Activated CD4-positive, alpha-beta memory T cell treated with anti-CD3 and anti-CD28 coated beads, Interleukin-2, amount 10 ng/mL, durations not matched to agents 7 days and 5 days (primary cell): ENCODE data around the gene HOXB2. TPM values are rescaled to one million over a fixed set of nuclear protein-coding genes. Genes with fewer than 3 reads are reported as not detected.
"Not testable (repeated sequence)": the region's sequence is repeated elsewhere in the genome, so short reads cannot be mapped to it uniquely, and the experiment has no call there.

Experiments
- CTCF ChIA-PET: fragments of 350-600 bp; sonication (Branson Sonifier 250); formaldehyde crosslinking; loops from one replicate; lab custom pipeline; 2021; ENCODE audit warnings: antibody characterized with exemption, inconsistent platforms; lab: Charles Lee
- POLR2A ChIA-PET: fragments of 350-600 bp; sonication (Branson Sonifier 250); formaldehyde crosslinking; loops from one replicate; lab custom pipeline; 2021; ENCODE audit warnings: antibody characterized with exemption; lab: Charles Lee
- DNase-seq: peaks from one replicate; pipeline ENCODE4 v3.0.0-alpha.2; 2020
- H3K27ac Mint-ChIP-seq: one replicate; pipeline ENCODE4 v1.8.0; 2021; ENCODE audit warnings: mild to moderate bottlenecking, mixed read lengths
- H3K27me3 Mint-ChIP-seq: one replicate; pipeline ENCODE4 v1.8.0; 2021; ENCODE audit warnings: mixed read lengths
- H3K36me3 Mint-ChIP-seq: one replicate; pipeline ENCODE4 v1.8.0; 2021; ENCODE audit warnings: low read depth, mixed read lengths
- H3K4me1 Mint-ChIP-seq: one replicate; pipeline ENCODE4 v1.8.0; 2021; ENCODE audit warnings: mixed read lengths
- H3K4me3 Mint-ChIP-seq: one replicate; pipeline ENCODE4 v1.8.0; 2021; ENCODE audit warnings: mild to moderate bottlenecking, mixed read lengths
- H3K9me3 Mint-ChIP-seq: one replicate; pipeline ENCODE4 v1.8.0; 2021; ENCODE audit warnings: mixed read lengths
- total RNA-seq, 2 experiments: library from RNA; stranded (reverse); gene quantifications; one replicate each; pipeline ENCODE4 v1.2.3, GENCODE V29; 2021

The HOXB2 gene
- total RNA-seq, 2 experiments from 2014 or later, result 20.3 to 20.9 TPM

DNA sequence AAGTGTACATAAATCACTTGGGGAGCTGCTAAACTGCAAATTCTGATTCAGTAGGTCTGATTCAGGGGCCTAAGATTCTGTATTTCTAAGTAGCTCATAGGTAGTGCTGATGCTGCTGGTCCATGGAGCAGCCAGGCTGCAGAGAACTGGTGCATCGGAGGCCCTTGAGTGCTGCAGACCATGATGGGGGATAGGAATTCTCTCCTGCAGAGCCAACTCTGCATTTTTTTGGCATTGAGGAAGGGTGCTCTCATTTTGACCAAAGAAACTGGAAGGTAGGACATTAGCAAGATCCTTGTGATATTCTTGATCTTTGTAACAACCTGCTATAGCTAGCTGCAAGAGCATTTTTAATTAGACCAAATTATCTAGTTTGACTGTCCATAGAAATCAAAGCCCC lies 4.7 kb downstream of the HOXB2 start:
- no peak for DNase-seq
- Mint-ChIP-seq H3K36me3 (peaks cover 19% of the 10 kb centered on the region), H3K9me3 (no peaks in the 10 kb centered on the region), H3K4me3 (no peak overlapping the region), H3K27me3 (peaks cover 34% of the 10 kb centered on the region), H3K4me1 (peaks cover 27% of the 10 kb centered on the region), H3K27ac (no peak overlapping the region)
- ChIA-PET CTCF (interaction anchor here (1.3 to 4.6 kb wide), 4 partner anchors 29 to 189 kb away, joined by 4 to 24 read pairs (median 7); no protein-coding TSS in a partner anchor), POLR2A (interaction anchor here (1.0 to 2.4 kb wide), 4 partner anchors 9 to 48 kb away, joined by 3 to 10 read pairs (median 4); no protein-coding TSS in a partner anchor)

DNA sequence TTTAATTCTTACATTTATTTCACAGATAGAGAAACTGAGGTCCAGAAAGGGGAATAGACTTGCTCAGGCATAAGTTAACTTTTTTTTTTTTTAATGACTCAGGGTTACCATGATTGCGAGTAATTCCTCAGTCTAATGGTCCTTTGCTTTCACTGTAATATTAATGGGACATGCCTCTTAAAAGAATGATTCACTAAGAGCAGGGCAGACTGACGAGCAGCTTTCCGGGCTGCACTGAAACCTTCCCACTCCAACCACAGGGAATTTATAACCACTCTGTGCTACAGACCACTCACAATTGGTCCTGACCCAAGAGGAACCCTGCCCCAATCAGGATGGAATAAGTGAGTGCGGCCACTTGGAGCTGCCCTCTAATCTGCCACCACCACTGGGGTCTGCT lies 5.7 kb downstream of the HOXB2 start:
- POLR2A ChIA-PET, result interaction anchor here (2.4 kb wide), 1 partner anchor 46 kb away, joined by 10 read pairs; no protein-coding TSS in a partner anchor

DNA sequence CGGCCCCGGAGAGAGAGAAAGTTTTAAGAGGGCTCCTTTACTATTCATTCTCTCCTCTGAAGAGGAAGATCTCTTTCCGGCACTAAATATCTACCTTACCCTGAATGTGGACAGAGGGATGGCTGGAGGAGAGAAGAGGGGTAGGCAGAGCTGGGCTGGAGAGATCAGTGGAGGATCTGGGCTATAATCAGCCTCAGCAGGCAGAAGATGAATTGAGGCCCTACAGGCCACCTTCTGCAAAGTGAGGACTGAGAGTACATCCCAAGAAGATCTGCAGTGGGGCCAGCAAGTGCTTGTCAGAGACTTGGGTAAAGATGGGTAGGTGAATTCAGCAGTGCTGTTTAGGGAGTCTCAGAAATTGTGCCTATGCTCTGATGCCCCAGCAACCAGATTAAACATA lies 7.6 kb downstream of the HOXB2 start:
- no peak overlapping the region for H3K4me3 Mint-ChIP-seq
- peaks cover 9% of the 10 kb centered on the region for H3K36me3 Mint-ChIP-seq
- DNase-seq, result no peak
- peaks cover 18% of the 10 kb centered on the region for H3K4me1 Mint-ChIP-seq
- CTCF ChIA-PET, result interaction anchor here (0.6 kb wide), 1 partner anchor 26 kb away, joined by 3 read pairs; no protein-coding TSS in a partner anchor
- POLR2A ChIA-PET, result no interaction called here
- H3K27me3 Mint-ChIP-seq, result peaks cover 25% of the 10 kb centered on the region
- no peaks in the 10 kb centered on the region for H3K9me3 Mint-ChIP-seq
- H3K27ac Mint-ChIP-seq, result no peak overlapping the region

More for the DNA sequence above, 5.7 kb downstream of the HOXB2 start:
- no peak for DNase-seq
- Mint-ChIP-seq H3K4me1 (peaks cover 23% of the 10 kb centered on the region), H3K27ac (no peak overlapping the region), H3K27me3 (peaks cover 32% of the 10 kb centered on the region), H3K36me3 (peaks cover 19% of the 10 kb centered on the region), H3K4me3 (no peak overlapping the region), H3K9me3 (no peaks in the 10 kb centered on the region)
- CTCF ChIA-PET, result interaction anchor here (0.7 to 4.6 kb wide), 4 partner anchors 46 to 408 kb away, joined by 3 to 24 read pairs (median 5); no protein-coding TSS in a partner anchor

DNA sequence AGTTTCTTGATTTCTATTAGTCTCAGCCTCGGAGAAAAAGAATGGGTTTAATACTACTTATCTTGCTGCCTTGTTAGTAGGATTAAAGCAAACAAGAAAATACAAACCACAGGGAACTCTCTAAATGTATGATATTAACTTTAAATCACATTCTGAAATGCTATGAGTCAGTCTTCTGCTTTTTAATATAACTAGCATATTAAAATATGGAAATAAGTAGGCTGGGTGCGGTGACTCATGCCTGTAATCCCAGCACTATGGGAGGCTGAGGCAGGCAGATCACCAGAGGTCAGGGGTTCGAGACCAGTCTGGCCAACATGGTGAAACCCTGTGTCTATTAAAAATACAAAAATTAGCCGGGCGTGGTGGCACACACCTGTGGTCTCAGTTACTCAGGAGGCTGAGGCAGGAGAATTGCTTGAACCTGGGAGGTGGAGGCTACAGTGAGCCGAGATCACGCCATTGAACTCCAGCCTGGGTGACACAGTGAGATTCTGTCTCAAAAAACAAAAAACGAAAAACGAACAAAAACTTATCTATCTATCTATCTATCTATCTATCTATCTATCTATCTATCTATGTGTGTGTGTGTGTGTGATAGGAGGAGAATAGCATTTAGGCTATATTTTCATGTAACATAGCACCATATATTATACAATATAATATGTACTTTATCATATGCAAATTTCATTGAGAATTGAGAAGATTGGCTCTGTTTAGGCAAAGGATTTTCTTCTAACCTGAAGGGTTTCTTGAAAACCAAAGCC lies 8.9 kb downstream of the HOXB2 start:
- H3K27ac Mint-ChIP-seq, H3K36me3 Mint-ChIP-seq, DNase-seq, H3K4me3 Mint-ChIP-seq, H3K9me3 Mint-ChIP-seq, H3K4me1 Mint-ChIP-seq: not testable (repeated sequence)
- ChIA-PET CTCF (interaction anchor here (0.7 to 0.9 kb wide), 4 partner anchors 12 to 189 kb away, joined by 3 to 4 read pairs (median 4); no protein-coding TSS in a partner anchor), POLR2A (interaction anchor here (0.6 kb wide), 1 partner anchor 73 kb away, joined by 4 read pairs; no protein-coding TSS in a partner anchor)
- H3K27me3 Mint-ChIP-seq, result peaks cover 24% of the 10 kb centered on the region

DNA sequence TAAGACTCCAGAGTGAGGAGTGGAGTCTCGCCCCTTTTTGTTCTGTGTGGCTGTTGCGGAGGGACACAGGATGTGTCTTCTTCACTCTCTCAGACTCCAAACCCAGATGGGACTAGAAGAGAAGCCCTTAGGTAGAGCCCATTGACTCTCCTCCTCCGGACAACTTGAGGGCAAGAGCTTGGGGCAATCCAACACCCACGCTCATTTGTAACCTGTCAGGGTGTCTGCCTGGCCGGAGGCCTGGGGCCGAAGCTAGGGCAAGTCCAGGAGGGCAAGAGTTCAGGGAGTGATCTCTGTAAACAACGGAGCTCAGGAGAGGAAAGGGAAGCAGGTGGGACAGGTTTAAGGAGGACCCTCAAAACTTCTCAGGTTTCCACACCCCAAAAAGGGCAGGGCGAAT lies 12.6 kb downstream of the HOXB2 start:
- no peak overlapping the region for H3K27ac Mint-ChIP-seq
- H3K9me3 Mint-ChIP-seq, result no peaks in the 10 kb centered on the region
- ChIA-PET CTCF (interaction anchor here (0.5 to 1.3 kb wide), 2 partner anchors 40 to 181 kb away, joined by 3 to 4 read pairs; no protein-coding TSS in a partner anchor), POLR2A (interaction anchor here (1.1 to 1.3 kb wide), 2 partner anchors 16 to 27 kb away, joined by 3 read pairs; no protein-coding TSS in a partner anchor)
- H3K4me3 Mint-ChIP-seq, result no peak overlapping the region
- H3K4me1 Mint-ChIP-seq, result no peaks in the 10 kb centered on the region
- H3K27me3 Mint-ChIP-seq, result peaks cover 20% of the 10 kb centered on the region
- H3K36me3 Mint-ChIP-seq, result no peaks in the 10 kb centered on the region
- DNase-seq, result no peak

DNA sequence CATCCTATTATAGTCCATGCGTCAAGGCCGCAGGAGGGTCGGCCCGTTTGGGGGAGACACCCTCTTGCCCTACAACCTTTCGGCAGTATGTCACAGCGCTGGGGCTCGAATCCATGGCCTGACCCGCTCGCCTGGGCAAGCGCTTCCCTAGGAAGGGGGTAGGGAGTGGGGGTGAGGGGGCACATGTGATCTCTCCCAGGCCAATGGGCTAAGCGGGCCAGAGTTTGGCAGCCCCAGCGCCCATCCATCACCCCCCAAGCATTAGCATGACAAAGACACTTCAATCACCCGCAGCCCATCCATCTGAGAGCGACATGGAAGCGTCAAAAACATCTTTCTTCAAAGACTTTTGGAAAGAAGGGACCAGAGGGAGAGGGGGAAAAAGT lies 14.0 kb downstream of the HOXB2 start, which contains the start of gene HOXB1:
Gene HOXB1 (minus strand): TSS at position 125 of the 386 bp plus-strand sequence. CDS start 107 bp downstream, at position 18.
- Mint-ChIP-seq H3K4me1 (no peaks in the 10 kb centered on the region), H3K4me3 (no peak within 1 kb of the TSS), H3K36me3 (no peaks in the 10 kb centered on the region), H3K9me3 (no peaks in the 10 kb centered on the region), H3K27me3 (peaks cover 27% of the 10 kb centered on the region), H3K27ac (no peak within 1 kb of the TSS)
- no peak for DNase-seq
- POLR2A ChIA-PET, result no interaction called here
- CTCF ChIA-PET, result no interaction called here

DNA sequence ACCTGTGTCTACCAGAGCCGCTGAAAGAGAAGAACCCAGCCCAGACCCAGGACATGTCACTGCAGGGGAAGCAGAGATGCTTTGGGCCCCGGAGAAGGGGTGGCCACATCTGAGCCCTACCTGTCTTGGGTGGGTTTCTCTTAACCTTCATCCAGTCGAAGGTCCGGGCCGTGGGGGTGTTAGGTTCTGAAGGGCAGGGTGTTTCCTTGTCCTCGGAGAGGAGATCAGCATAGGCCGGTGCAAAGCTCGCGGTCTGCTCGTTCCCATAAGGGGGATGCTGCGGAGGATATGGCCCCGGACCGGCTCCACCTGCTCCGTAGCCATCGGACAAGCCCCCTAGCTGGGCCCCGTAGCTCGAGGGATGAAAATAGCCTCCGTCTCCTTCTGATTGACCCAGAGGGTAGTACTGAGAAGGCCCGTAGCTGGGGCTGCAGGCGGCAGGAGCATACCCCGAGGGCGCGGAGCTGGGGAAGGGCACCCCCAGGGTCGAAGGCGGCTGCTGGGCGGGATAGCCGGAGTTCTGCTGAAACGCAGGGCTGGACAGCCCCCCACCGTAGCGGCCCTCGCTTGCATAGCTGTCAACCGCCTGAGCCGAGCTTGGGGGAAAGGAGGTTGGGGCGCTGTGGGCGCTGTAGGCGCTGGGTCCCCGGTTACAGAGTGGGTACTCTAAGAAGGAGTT lies 14.6 kb downstream of the HOXB2 start:
- ChIA-PET CTCF (no interaction called here), POLR2A (interaction anchor here (0.6 kb wide), 1 partner anchor 16 kb away, joined by 3 read pairs; no protein-coding TSS in a partner anchor)
- Mint-ChIP-seq H3K4me3 (no peak overlapping the region), H3K36me3 (no peaks in the 10 kb centered on the region), H3K4me1 (no peaks in the 10 kb centered on the region), H3K27ac (no peak overlapping the region), H3K9me3 (no peaks in the 10 kb centered on the region), H3K27me3 (peaks cover 32% of the 10 kb centered on the region)
- DNase-seq, result no peak

DNA sequence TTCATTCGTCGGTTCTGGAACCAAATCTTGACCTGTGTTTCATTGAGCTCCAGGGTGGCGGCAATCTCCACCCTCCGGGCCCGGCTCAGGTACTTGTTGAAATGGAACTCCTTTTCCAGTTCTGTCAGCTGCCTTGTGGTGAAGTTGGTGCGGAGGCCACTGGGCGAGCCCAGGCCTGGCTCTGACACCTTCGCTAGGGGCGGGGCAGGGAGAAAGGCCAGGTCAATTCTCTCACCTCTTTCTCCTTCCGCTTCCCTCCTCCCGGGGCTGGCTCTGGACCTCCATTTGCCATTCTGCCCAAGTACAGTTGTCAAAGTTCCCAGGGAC lies 15.3 kb downstream of the HOXB2 start:
- POLR2A ChIA-PET, result no interaction called here
- H3K27me3 Mint-ChIP-seq, result peaks cover 38% of the 10 kb centered on the region
- CTCF ChIA-PET, result no interaction called here
- DNase-seq, result no peak
- no peak overlapping the region for H3K27ac Mint-ChIP-seq
- H3K9me3 Mint-ChIP-seq, result no peaks in the 10 kb centered on the region
- no peaks in the 10 kb centered on the region for H3K4me1 Mint-ChIP-seq
- H3K36me3 Mint-ChIP-seq, result no peaks in the 10 kb centered on the region
- H3K4me3 Mint-ChIP-seq, result no peak overlapping the region

DNA sequence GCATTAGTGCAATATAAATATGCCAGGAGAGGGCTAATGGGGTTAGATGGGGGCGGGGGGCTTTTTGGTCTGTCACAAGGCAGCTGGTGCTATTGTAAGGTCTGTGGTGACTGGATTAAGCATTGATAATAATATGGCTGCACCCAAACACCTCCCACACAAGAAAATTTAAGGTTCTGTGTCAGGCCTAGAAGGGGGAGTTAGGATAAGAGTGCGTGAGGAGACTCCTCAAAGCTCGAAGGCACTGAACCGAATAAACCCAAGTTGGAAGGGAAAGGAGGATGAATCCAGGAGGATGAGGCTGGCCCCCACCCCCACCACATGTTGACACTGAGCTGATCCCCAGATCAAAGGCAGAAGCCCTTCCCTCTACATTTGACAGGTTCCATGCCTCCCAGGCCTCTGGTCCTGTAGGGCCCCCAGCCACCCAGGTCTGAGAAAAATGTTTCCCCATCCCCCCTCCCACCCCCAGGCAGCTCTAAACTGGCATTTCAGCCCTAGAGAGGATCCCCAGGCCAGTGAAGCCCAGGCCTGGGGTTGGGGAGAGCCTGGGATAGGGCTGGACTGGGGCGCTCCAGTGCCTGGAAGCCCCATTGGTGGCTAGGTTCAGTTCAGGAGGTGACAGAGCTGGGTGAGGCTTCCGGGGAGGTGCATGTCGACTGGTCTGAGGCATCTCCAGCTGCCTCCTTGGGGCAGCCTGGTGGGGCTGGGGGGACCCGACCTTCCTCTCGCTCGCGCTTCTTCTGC lies 15.8 kb downstream of the HOXB2 start:
- H3K27ac Mint-ChIP-seq, result no peak overlapping the region
- H3K9me3 Mint-ChIP-seq, result no peaks in the 10 kb centered on the region
- peaks cover 41% of the 10 kb centered on the region for H3K27me3 Mint-ChIP-seq
- ChIA-PET POLR2A (no interaction called here), CTCF (interaction anchor here (0.6 kb wide), 1 partner anchor 479 kb away, joined by 3 read pairs; no protein-coding TSS in a partner anchor)
- no peak overlapping the region for H3K4me3 Mint-ChIP-seq
- DNase-seq, result no peak
- H3K4me1 Mint-ChIP-seq, result no peaks in the 10 kb centered on the region
- H3K36me3 Mint-ChIP-seq, result no peaks in the 10 kb centered on the region

DNA sequence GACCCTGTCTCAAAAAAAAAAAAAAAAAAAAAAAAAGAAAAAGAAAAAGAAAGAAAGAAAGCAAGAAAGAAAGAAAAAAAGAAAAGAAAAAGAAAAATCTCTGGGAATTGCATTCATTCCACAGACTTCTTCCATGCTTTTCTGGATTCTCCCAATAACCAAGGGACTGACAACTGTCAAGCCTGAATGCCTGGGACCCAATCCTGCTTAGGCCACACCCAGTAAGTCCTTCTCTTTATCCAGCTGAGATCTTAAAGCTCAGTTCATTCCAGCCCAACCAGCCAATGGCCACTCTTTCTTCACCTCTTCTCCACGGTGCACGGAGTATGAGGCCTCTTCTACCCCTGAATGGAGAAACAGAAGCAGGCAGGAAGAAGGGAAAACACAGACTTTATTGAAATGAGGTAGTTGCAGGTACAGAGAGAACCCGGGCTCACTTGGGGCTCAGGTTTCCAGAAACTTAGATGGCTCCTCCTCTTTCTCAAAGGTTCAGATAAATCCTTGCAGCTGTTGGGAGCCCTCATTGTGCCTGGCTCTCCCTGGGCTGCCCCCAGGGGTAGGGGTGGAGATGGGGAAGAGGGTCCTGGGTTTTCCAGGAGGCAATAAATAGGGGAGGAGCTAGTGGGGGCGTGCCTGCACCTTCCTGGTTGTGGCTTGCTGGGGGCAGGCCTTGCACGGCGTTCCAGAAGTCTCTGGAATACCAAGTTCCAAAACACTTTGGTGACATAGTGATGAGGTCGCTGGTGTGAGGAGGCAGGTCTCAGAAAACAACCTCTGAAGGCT lies 16.6 kb downstream of the HOXB2 start:
- Mint-ChIP-seq H3K4me3 (no peak overlapping the region), H3K27ac (no peak overlapping the region), H3K36me3 (no peaks in the 10 kb centered on the region), H3K4me1 (no peaks in the 10 kb centered on the region), H3K27me3 (peaks cover 48% of the 10 kb centered on the region), H3K9me3 (no peaks in the 10 kb centered on the region)
- ChIA-PET POLR2A (no interaction called here), CTCF (interaction anchor here (0.6 kb wide), 1 partner anchor 480 kb away, joined by 3 read pairs; no protein-coding TSS in a partner anchor)
- no peak for DNase-seq

DNA sequence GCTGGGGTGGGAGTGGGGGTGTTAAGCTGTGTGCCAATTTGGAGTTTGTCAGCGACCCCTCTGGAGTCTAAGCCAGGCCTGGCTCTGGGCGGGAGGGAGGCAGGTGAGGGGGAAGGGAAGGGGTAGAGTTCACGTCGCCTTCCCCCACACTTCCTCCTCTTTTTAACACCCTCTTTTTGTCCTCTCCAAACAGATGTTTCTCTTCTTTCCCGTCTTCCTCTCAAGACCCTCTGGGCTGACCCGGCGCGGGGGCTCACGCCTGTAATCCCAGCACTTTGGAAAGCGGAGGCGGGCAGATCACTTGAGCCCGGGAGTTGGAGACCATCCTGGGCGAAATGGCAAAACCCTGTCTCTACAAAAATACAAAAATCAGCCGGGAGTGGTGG lies 17.4 kb downstream of the HOXB2 start:
- H3K4me1 Mint-ChIP-seq, result no peaks in the 10 kb centered on the region
- ChIA-PET CTCF (no interaction called here), POLR2A (no interaction called here)
- H3K27me3 Mint-ChIP-seq, result peaks cover 50% of the 10 kb centered on the region
- no peaks in the 10 kb centered on the region for H3K9me3 Mint-ChIP-seq
- no peak for DNase-seq
- no peak overlapping the region for H3K4me3 Mint-ChIP-seq
- no peaks in the 10 kb centered on the region for H3K36me3 Mint-ChIP-seq
- no peak overlapping the region for H3K27ac Mint-ChIP-seq
